Kidney (tissue), 14 donors: ENCODE results near the gene RIMBP2. TPM values are rescaled to one million over a fixed set of nuclear protein-coding genes. Genes with fewer than 3 reads are reported as not detected.

Experiments
- DNase-seq, 5 donors: peaks; one replicate each; pipeline ENCODE4 v3.0.0-alpha.2; 2013 to 2020
- FAIRE-seq: peaks from 2 replicates; lab custom pipeline; 2012; peaks lifted over from hg19 to GRCh38; lab: Jason Lieb, UNC
- H3K27ac ChIP-seq, 2 donors: one replicate each; pipeline ENCODE4 v1.7.0; 2013; ENCODE audit warnings: low read depth in 2 of 2, low read length in 2 of 2, inconsistent platforms in 1 of 2
- H3K27me3 ChIP-seq: one replicate; pipeline ENCODE4 v1.7.1; 2013; ENCODE audit warnings: low read length, inconsistent platforms; ENCODE audit not compliant: control insufficient read depth, insufficient read depth
- H3K36me3 ChIP-seq, 3 donors: one replicate each; pipeline versions ENCODE4 v1.7.0 to v1.7.1; 2013; ENCODE audit warnings: low read length in 3 of 3, control low read depth in 1 of 3, inconsistent platforms in 1 of 3; ENCODE audit not compliant: insufficient read depth in 3 of 3, control insufficient read depth in 2 of 3
- H3K4me1 ChIP-seq, 3 donors: one replicate each; pipeline versions ENCODE4 v1.7.0 to v1.7.1; 2013; ENCODE audit warnings: low read length in 3 of 3, inconsistent platforms in 1 of 3, low read depth in 1 of 3; ENCODE audit not compliant: control insufficient read depth in 2 of 3, insufficient read depth in 2 of 3
- H3K4me3 ChIP-seq, 3 donors: one replicate each; pipeline versions ENCODE4 v1.7.0 to v1.8.1; 2013; ENCODE audit warnings: low read length in 3 of 3, control low read depth in 1 of 3, inconsistent platforms in 1 of 3
- H3K9ac ChIP-seq, 3 donors: one replicate each; pipeline versions ENCODE4 v1.7.0 to v1.7.1; 2013; ENCODE audit warnings: low read length in 3 of 3, control low read depth in 1 of 3, inconsistent platforms in 1 of 3
- H3K9me3 ChIP-seq, 3 donors: one replicate each; pipeline versions ENCODE4 v1.7.0 to v1.7.1; 2013; ENCODE audit warnings: low read length in 3 of 3, control low read depth in 1 of 3, inconsistent platforms in 1 of 3; ENCODE audit not compliant: control insufficient read depth in 2 of 3, insufficient read depth in 1 of 3
- intact Hi-C: fragments of 100-400 bp; cut with DNase I; formaldehyde crosslinking; loops from one replicate; pipeline ENCODE4 v1.11.1; 2022
- polyA plus RNA-seq: library from polyadenylated mRNA; stranded (reverse); fragments of 350-450 nt; fragmentation: Illumina TruSeq; extraction: RNeasy Lipid Tissue Mini Kit (QIAGEN cat#74804); gene quantifications from one replicate; pipeline ENCODE4 v1.2.3, GENCODE V29; 2014; ENCODE audit warnings: low read depth, low replicate concordance; ENCODE audit not compliant: insufficient read depth
- total RNA-seq: library from RNA; stranded (reverse); fragmentation: NEBNext Ultra II Directional; extraction: Animal tissue kit (Norgen Biotek cat#: 25700); gene quantifications from one replicate; pipeline ENCODE4 v1.2.1, GENCODE V29; 2021
- TF ChIP-seq, protein P1 (sequence below): IDR thresholded peaks from 3 replicates; pipeline ENCODE4 v1.5.1; 2012; ENCODE audit warnings: mild to moderate bottlenecking, moderate library complexity, borderline replicate concordance; ENCODE audit not compliant: insufficient read depth; ENCODE audit errors: extremely low read depth
- donor health status: control.
- donor health status: control.
- donor health status: control.
- donor health status: control.
- donor health status: control.
- donor health status: DM: yes; HTN: yes; CAD: no.
- donor health status: Normal renal cell carcinoma (clear cell type).

RIMBP2 gene
- total and polyA plus RNA-seq, 2 donors from 2014 or later: 2.8 to 51.7 TPM

- DNase-seq: no peak
- FAIRE-seq: no peak
Measured at GRCh38 chr12:130494736-130495135, 221.4 kb downstream of the RIMBP2 start.

GRCh38 chr12:130493951-130494350 lies 222.1 kb downstream of the RIMBP2 start:
- Histone ChIP-seq H3K27ac (no peak overlapping the region), H3K36me3 (no peaks in the 10 kb centered on the region), H3K4me3 (no peak overlapping the region), H3K9ac (no peak overlapping the region), H3K4me1 (no peaks in the 10 kb centered on the region), H3K9me3 (no peaks in the 10 kb centered on the region), H3K27me3 (no peaks in the 10 kb centered on the region)
- no peak for DNase-seq
- intact Hi-C loops: no loop called here
- FAIRE-seq: no peak
- TF ChIP-seq, protein P1, sequence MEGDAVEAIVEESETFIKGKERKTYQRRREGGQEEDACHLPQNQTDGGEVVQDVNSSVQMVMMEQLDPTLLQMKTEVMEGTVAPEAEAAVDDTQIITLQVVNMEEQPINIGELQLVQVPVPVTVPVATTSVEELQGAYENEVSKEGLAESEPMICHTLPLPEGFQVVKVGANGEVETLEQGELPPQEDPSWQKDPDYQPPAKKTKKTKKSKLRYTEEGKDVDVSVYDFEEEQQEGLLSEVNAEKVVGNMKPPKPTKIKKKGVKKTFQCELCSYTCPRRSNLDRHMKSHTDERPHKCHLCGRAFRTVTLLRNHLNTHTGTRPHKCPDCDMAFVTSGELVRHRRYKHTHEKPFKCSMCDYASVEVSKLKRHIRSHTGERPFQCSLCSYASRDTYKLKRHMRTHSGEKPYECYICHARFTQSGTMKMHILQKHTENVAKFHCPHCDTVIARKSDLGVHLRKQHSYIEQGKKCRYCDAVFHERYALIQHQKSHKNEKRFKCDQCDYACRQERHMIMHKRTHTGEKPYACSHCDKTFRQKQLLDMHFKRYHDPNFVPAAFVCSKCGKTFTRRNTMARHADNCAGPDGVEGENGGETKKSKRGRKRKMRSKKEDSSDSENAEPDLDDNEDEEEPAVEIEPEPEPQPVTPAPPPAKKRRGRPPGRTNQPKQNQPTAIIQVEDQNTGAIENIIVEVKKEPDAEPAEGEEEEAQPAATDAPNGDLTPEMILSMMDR: no peak

More at GRCh38 chr12:130494736-130495135, 221.4 kb downstream of the RIMBP2 start:
- Histone ChIP-seq H3K4me3 (no peak overlapping the region), H3K36me3 (no peaks in the 10 kb centered on the region), H3K27me3 (no peaks in the 10 kb centered on the region), H3K9me3 (no peaks in the 10 kb centered on the region), H3K4me1 (no peaks in the 10 kb centered on the region), H3K9ac (no peak overlapping the region), H3K27ac (no peak overlapping the region)
- intact Hi-C loops: no loop called here
- TF ChIP-seq, protein P1: no peak

- intact Hi-C loops: no loop called here
- H3K27ac ChIP-seq: no peak overlapping the region
- TF ChIP-seq, protein P1: no peak
- DNase-seq: no peak
- no peaks in the 10 kb centered on the region for H3K27me3 ChIP-seq
- no peak overlapping the region for H3K4me3 ChIP-seq
- FAIRE-seq: no peak
- H3K9me3 ChIP-seq: no peaks in the 10 kb centered on the region
- H3K4me1 ChIP-seq: no peaks in the 10 kb centered on the region
- H3K9ac ChIP-seq: no peak overlapping the region
- H3K36me3 ChIP-seq: no peaks in the 10 kb centered on the region
Measured at GRCh38 chr12:130491421-130492357, 224.4 kb downstream of the RIMBP2 start.
